SU-DHL-6 (cell line): ENCODE data around the gene ASB12.

Source experiments
- H2AFZ ChIP-seq: fragments of 200-600 bp; sonication (generic); 2 replicates; pipeline ENCODE4 v1.6.1; 2014; ENCODE audit warnings: low read depth, mild to moderate bottlenecking, moderate library complexity, mixed read lengths, antibody characterized with exemption, low read length; ENCODE audit not compliant: severe bottlenecking
- H3F3A ChIP-seq: fragments of 200-600 bp; shearing (Covaris generic); 2 replicates; pipeline ENCODE4 v1.6.0; 2016; ENCODE audit warnings: antibody characterized with exemption, mild to moderate bottlenecking; ENCODE audit not compliant: insufficient read depth
- H3K27ac ChIP-seq: fragments of 200-600 bp; sonication (generic); 2 replicates; pipeline ENCODE4 v1.5.1; 2016; ENCODE audit warnings: low read depth, mild to moderate bottlenecking, low read length, moderate library complexity, mixed read lengths
- H3K27me3 ChIP-seq: fragments of 200-600 bp; sonication (generic), shearing (Covaris generic); 2 replicates; pipeline ENCODE4 v1.6.0; 2014; ENCODE audit warnings: mild to moderate bottlenecking, low read length
- H3K36me3 ChIP-seq: fragments of 200-600 bp; sonication (generic); 2 replicates; pipeline ENCODE4 v1.6.1; 2014; ENCODE audit warnings: mild to moderate bottlenecking, low read length, mixed read lengths
- H3K4me2 ChIP-seq: fragments of 300-600, 200-600 bp; shearing (Covaris generic), sonication (generic); 2 replicates; pipeline ENCODE4 v1.6.0; 2014; ENCODE audit warnings: low read length, low read depth, mild to moderate bottlenecking; ENCODE audit not compliant: poor library complexity, severe bottlenecking
- H3K4me3 ChIP-seq: fragments of 200-600 bp; sonication (generic); 2 replicates; pipeline ENCODE4 v1.5.1; 2014; ENCODE audit warnings: antibody characterized with exemption, low read length, mild to moderate bottlenecking, mixed read lengths; ENCODE audit not compliant: insufficient read depth, poor library complexity, severe bottlenecking
- H3K79me2 ChIP-seq: fragments of 200-600 bp; sonication (generic); 2 replicates; pipeline ENCODE4 v1.6.1; 2014; ENCODE audit warnings: mild to moderate bottlenecking, low read length, moderate library complexity; ENCODE audit not compliant: insufficient read depth
- H3K9ac ChIP-seq: fragments of 200-600 bp; sonication (generic); 2 replicates; pipeline ENCODE4 v1.7.0; 2014; ENCODE audit warnings: mild to moderate bottlenecking, low read length
- H3K9me2 ChIP-seq: fragments of 200-600 bp; sonication (generic); replicated peaks from 2 replicates; pipeline ENCODE4 v1.6.1; 2014; ENCODE audit warnings: low read length; ENCODE audit not compliant: insufficient read depth
- H3K9me3 ChIP-seq: fragments of 200-600 bp; sonication (generic); 2 replicates; pipeline ENCODE4 v1.6.1; 2014; ENCODE audit warnings: low read length, mixed read lengths; ENCODE audit not compliant: insufficient read depth
- H4K20me1 ChIP-seq: fragments of 200-600 bp; sonication (generic); 2 replicates; pipeline ENCODE4 v1.6.1; 2014; ENCODE audit warnings: low read depth, mild to moderate bottlenecking, antibody characterized with exemption, low read length, moderate library complexity, mixed read lengths
- EZH2phosphoT487 ChIP-seq: fragments of 200-600 bp; sonication (generic), shearing (Covaris generic); conservative IDR thresholded peaks from 2 replicates; pipeline ENCODE4 v1.6.1; 2018; ENCODE audit warnings: mild to moderate bottlenecking, antibody characterized with exemption, low read length, moderate library complexity, mixed read lengths
- TF ChIP-seq, protein P1 (sequence below): fragments of 200-600 bp; sonication (generic); IDR thresholded peaks from one replicate; pipeline ENCODE4 v1.5.1; 2017; ENCODE audit warnings: antibody characterized with exemption, mild to moderate bottlenecking, low read length, moderate library complexity; ENCODE audit not compliant: insufficient read depth, poor library complexity, severe bottlenecking

Gene ASB12

DNA sequence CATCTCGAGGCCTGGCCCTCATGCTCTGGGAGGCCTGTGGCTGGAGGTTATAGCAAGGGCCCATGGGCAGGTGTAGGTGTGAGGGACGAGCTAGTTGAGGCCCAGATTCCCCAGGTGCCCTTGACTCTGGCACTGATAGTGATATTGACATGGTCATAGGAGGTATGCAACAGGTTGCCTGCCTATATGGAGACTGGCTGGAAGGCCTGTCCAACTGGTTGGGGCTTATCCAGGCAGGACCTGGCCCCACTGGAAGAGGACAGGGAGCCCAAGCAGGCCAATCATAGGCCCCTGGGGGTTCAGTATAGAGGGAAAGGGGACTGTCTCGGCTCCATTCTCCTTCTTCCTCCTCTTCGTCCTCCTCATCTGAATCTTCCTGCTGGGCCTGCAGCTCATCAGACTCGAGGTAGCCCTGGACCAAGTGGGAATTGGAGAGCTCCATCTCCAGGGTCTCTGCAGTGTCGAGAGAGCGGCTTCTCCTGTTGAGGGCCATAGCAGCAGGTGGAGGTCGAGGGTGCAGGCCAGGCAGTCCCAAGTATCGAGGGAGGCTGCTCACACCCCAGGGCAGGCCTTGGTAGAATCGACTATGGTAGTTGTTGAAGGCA, 40.2 kb downstream of the ASB12 start:
- Histone ChIP-seq H3F3A (no peaks in the 10 kb centered on the region), H3K9me2 (no peaks in the 10 kb centered on the region), H3K9ac (no peak overlapping the region), H3K9me3 (no peaks in the 10 kb centered on the region), H3K27ac (no peak overlapping the region), H3K36me3 (no peaks in the 10 kb centered on the region), H3K27me3 (no peaks in the 10 kb centered on the region), H3K79me2 (no peaks in the 10 kb centered on the region), H3K4me2 (no peak overlapping the region), H2AFZ (no peak overlapping the region), H4K20me1 (no peaks in the 10 kb centered on the region), H3K4me3 (no peak overlapping the region)
- TF ChIP-seq, protein P1, sequence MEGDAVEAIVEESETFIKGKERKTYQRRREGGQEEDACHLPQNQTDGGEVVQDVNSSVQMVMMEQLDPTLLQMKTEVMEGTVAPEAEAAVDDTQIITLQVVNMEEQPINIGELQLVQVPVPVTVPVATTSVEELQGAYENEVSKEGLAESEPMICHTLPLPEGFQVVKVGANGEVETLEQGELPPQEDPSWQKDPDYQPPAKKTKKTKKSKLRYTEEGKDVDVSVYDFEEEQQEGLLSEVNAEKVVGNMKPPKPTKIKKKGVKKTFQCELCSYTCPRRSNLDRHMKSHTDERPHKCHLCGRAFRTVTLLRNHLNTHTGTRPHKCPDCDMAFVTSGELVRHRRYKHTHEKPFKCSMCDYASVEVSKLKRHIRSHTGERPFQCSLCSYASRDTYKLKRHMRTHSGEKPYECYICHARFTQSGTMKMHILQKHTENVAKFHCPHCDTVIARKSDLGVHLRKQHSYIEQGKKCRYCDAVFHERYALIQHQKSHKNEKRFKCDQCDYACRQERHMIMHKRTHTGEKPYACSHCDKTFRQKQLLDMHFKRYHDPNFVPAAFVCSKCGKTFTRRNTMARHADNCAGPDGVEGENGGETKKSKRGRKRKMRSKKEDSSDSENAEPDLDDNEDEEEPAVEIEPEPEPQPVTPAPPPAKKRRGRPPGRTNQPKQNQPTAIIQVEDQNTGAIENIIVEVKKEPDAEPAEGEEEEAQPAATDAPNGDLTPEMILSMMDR = no peak
- TF ChIP-seq EZH2phosphoT487 = no peak

DNA sequence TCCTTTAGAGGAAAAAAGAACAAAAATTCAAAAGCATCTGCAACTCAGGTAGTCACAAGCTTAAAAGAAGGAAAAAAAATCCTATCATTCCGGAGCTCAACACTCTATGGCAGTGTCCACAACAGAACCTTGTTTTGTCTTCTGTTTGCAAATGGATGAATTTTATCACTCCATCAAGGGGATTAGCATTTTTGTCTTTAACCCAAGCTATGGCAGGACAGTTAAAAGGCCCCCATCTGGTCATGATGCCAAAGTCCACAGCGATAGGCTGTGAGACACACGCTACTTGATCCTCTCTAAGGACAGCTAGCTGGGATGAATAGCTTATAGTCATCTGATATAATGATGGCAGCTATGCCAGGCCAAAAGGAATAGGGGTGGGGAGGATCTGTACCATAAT, 41.5 kb downstream of the ASB12 start:
- H3F3A ChIP-seq = no peaks in the 10 kb centered on the region
- no peak overlapping the region for H3K9ac ChIP-seq

DNA sequence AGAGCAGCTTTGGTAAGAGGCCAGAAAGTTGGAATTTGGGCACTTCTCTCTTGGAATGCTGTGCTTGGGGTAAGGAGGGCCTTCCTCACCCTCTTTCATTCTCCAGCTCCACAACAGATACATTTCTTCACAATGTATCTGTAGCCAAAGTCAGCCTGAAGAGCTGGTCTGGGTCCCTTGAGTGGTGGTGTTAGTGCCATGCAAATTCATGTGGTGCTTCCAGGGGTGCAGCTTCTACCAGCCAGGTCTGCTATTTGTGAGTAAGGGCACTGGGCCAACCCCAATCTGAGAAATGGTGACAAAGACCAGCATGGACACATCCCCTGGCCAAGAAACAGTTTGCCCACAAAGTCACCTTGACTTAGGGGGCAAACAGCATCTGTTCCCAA, 42.7 kb downstream of the ASB12 start:
- no peak overlapping the region for H3K4me3 ChIP-seq
- H3K9me2 ChIP-seq = no peaks in the 10 kb centered on the region
- no peaks in the 10 kb centered on the region for H4K20me1 ChIP-seq
- H3K79me2 ChIP-seq = no peaks in the 10 kb centered on the region
- no peak overlapping the region for H3K4me2 ChIP-seq
- TF ChIP-seq, protein P1 = no peak
- TF ChIP-seq EZH2phosphoT487 = no peak
- no peaks in the 10 kb centered on the region for H3K27me3 ChIP-seq
- H3K36me3 ChIP-seq = no peaks in the 10 kb centered on the region
- no peak overlapping the region for H2AFZ ChIP-seq
- no peak overlapping the region for H3K27ac ChIP-seq
- H3K9me3 ChIP-seq = no peaks in the 10 kb centered on the region
- no peaks in the 10 kb centered on the region for H3F3A ChIP-seq
- H3K9ac ChIP-seq = no peak overlapping the region

More for the DNA sequence above, 41.5 kb downstream of the ASB12 start:
- Histone ChIP-seq H3K36me3 (no peaks in the 10 kb centered on the region), H2AFZ (no peak overlapping the region), H3K27me3 (no peaks in the 10 kb centered on the region), H3K9me2 (no peaks in the 10 kb centered on the region), H3K4me3 (no peak overlapping the region), H3K4me2 (no peak overlapping the region), H3K9me3 (no peaks in the 10 kb centered on the region), H4K20me1 (no peaks in the 10 kb centered on the region), H3K27ac (no peak overlapping the region), H3K79me2 (no peaks in the 10 kb centered on the region)
- TF ChIP-seq, protein P1 = no peak
- TF ChIP-seq EZH2phosphoT487 = no peak
